ENCODE data around the gene KRTAP9-3.

- TF ChIP-seq CTCF (IDR thresholded peaks at IDR 0.05) (no peak), EZH2 (IDR thresholded peaks at IDR 0.05; ENCODE audit: borderline replicate concordance, insufficient read depth, low read depth, low read length, poor library complexity, severe bottlenecking) (no peak)
These were observed 2.2 kb upstream of the KRTAP9-3 start for GRCh38 chr17:41230094-41230493.
